A673 (cell line): ENCODE data around the gene ANKS1B. TPM values are rescaled to one million over a fixed set of nuclear protein-coding genes. Genes with fewer than 3 reads are reported as not detected.

ENCODE experiments used
- BruUV-seq: library from RNA; stranded (reverse); fragments of 400-500 nt; replicated peaks from 2 replicates; lab custom pipeline; 2021; lab: Mats Ljungman, UMichigan
- CTCF ChIA-PET: fragments of 300-600 bp; sonication (Branson Sonifier 250); formaldehyde crosslinking; loops from one replicate; lab custom pipeline; 2022; ENCODE audit warnings: antibody characterized with exemption; lab: Charles Lee
- POLR2A ChIA-PET: fragments of 300-600 bp; sonication (Branson Sonifier 250); formaldehyde crosslinking; loops from one replicate; lab custom pipeline; 2022; ENCODE audit warnings: antibody characterized with exemption; ENCODE audit not compliant: low non-redundant PET; lab: Charles Lee
- DNase-seq: peaks from one replicate; pipeline ENCODE4 v3.0.0-alpha.2; 2015; ENCODE audit warnings: low spot score
- H3K27ac ChIP-seq: fragments of 200-600 bp; sonication (generic); 2 replicates; pipeline ENCODE4 v1.5.1; 2016; ENCODE audit warnings: mixed run types, low read depth, mild to moderate bottlenecking, mixed read lengths, antibody characterized with exemption, low read length; ENCODE audit not compliant: poor library complexity, severe bottlenecking
- H3K27me3 ChIP-seq: fragments of 200-600 bp; sonication (generic); replicated peaks from 2 replicates; pipeline ENCODE4 v1.6.1; 2017; ENCODE audit warnings: mixed run types, low read depth, mild to moderate bottlenecking, mixed read lengths, antibody characterized with exemption, low read length; ENCODE audit not compliant: insufficient read depth, poor library complexity
- H3K36me3 ChIP-seq: fragments of 200-600 bp; sonication (generic); 2 replicates; pipeline ENCODE4 v1.6.1; 2016; ENCODE audit warnings: mixed run types, mild to moderate bottlenecking, mixed read lengths, antibody characterized with exemption, low read length; ENCODE audit not compliant: insufficient read depth, poor library complexity, severe bottlenecking
- H3K4me1 ChIP-seq: fragments of 200-600 bp; sonication (generic); 2 replicates; pipeline ENCODE4 v1.6.1; 2017; ENCODE audit warnings: mixed run types, mild to moderate bottlenecking, mixed read lengths, antibody characterized with exemption, low read length; ENCODE audit not compliant: insufficient read depth, poor library complexity, severe bottlenecking
- H3K4me3 ChIP-seq: fragments of 200-600 bp; sonication (generic); 2 replicates; pipeline ENCODE4 v1.5.1; 2016; ENCODE audit warnings: low read depth, mixed run types, mild to moderate bottlenecking, mixed read lengths, low read length; ENCODE audit not compliant: poor library complexity, severe bottlenecking
- H3K9me3 ChIP-seq: fragments of 200-600 bp; sonication (generic); 2 replicates; pipeline ENCODE4 v1.6.1; 2016; ENCODE audit warnings: mixed run types, low read depth, mild to moderate bottlenecking, mixed read lengths, antibody characterized with exemption, low read length; ENCODE audit not compliant: poor library complexity, severe bottlenecking
- CTCF ChIP-seq: fragments of 300-800, 200-600 bp; sonication (generic); conservative IDR thresholded peaks from 2 replicates; pipeline ENCODE4 v1.5.1; 2017; ENCODE audit warnings: low read depth, mild to moderate bottlenecking, antibody characterized with exemption, low read length, moderate library complexity, mixed read lengths
- EZH2 ChIP-seq: fragments of 200-600 bp; sonication (generic); IDR thresholded peaks from 2 replicates; pipeline ENCODE4 v1.6.1; 2017; ENCODE audit warnings: borderline replicate concordance, low read depth, mild to moderate bottlenecking, mixed read lengths, antibody characterized with exemption, low read length; ENCODE audit not compliant: poor library complexity, severe bottlenecking
- intact Hi-C: fragments of 100-400 bp; cut with micrococcal nuclease; formaldehyde crosslinking; loops from one replicate; pipeline ENCODE4 v1.10.0; 2022; ENCODE audit not compliant: unreplicated experiment
- total RNA-seq: library from RNA; stranded (reverse); gene quantifications from 2 replicates; pipeline ENCODE4 v1.2.3, GENCODE V29; 2021

The ANKS1B gene
- total RNA-seq, 1 experiment from 2014 or later: 0.99 TPM

- no peak overlapping the region for H3K4me3 ChIP-seq
- ChIA-PET POLR2A (interaction anchor here (0.6 kb wide), 1 partner anchor 118 kb away, joined by 14 read pairs; no protein-coding TSS in a partner anchor), CTCF (interaction anchor here (0.6 kb wide), 1 partner anchor 28 kb away, joined by 3 read pairs; no protein-coding TSS in a partner anchor)
- intact Hi-C loops: no loop called here
- DNase-seq: no peak
- no peaks in the 10 kb centered on the region for H3K9me3 ChIP-seq
- no peaks in the 10 kb centered on the region for H3K4me1 ChIP-seq
- no peaks in the 10 kb centered on the region for H3K36me3 ChIP-seq
- TF ChIP-seq EZH2 (no peak), CTCF (no peak)
- H3K27me3 ChIP-seq: no peaks in the 10 kb centered on the region
- no TSS peak for BruUV-seq
- no peak overlapping the region for H3K27ac ChIP-seq
These were observed 1215.7 kb downstream of the ANKS1B start for GRCh38 chr12:98769068-98769467.

GRCh38 chr12:98767248-98767647, 1217.5 kb downstream of the ANKS1B start:
- H3K27me3 ChIP-seq: no peaks in the 10 kb centered on the region
- H3K9me3 ChIP-seq: no peaks in the 10 kb centered on the region
- no peak overlapping the region for H3K27ac ChIP-seq
- intact Hi-C loops: no loop called here
- no peak for DNase-seq
- no peak overlapping the region for H3K4me3 ChIP-seq
- no peak for TF ChIP-seq EZH2
- ChIA-PET POLR2A (interaction anchor here (0.6 kb wide), 1 partner anchor 144 kb away, joined by 10 read pairs; no protein-coding TSS in a partner anchor), CTCF (no interaction called here)
- no peaks in the 10 kb centered on the region for H3K36me3 ChIP-seq
- H3K4me1 ChIP-seq: no peaks in the 10 kb centered on the region
- no TSS peak for BruUV-seq

GRCh38 chr12:98763656-98764055, 1221.1 kb downstream of the ANKS1B start:
- no peak for TF ChIP-seq EZH2
- no peak for TF ChIP-seq CTCF
- H3K4me1 ChIP-seq: no peaks in the 10 kb centered on the region
- H3K36me3 ChIP-seq: no peaks in the 10 kb centered on the region
- no peaks in the 10 kb centered on the region for H3K27me3 ChIP-seq
- no peak overlapping the region for H3K4me3 ChIP-seq
- ChIA-PET POLR2A (no interaction called here), CTCF (no interaction called here)
- intact Hi-C loops: no loop called here
- BruUV-seq: no TSS peak
- no peak for DNase-seq
- no peaks in the 10 kb centered on the region for H3K9me3 ChIP-seq
- H3K27ac ChIP-seq: no peak overlapping the region

- Histone ChIP-seq H3K36me3 (no peaks in the 10 kb centered on the region), H3K4me3 (no peak overlapping the region), H3K27ac (no peak overlapping the region), H3K9me3 (no peaks in the 10 kb centered on the region), H3K27me3 (no peaks in the 10 kb centered on the region), H3K4me1 (no peaks in the 10 kb centered on the region)
- intact Hi-C loops: no loop called here
- POLR2A ChIA-PET: no interaction called here
- no TSS peak for BruUV-seq
- DNase-seq: no peak
- CTCF ChIA-PET: no interaction called here
- no peak for TF ChIP-seq CTCF
- no peak for TF ChIP-seq EZH2
These were observed 1226.4 kb downstream of the ANKS1B start for GRCh38 chr12:98758331-98758730.
